MM.1S (cell line): ENCODE data around the gene INPP4A.

Experiments
- CTCF ChIP-seq: fragments of 300-600 bp; sonication (generic); IDR thresholded peaks from 2 replicates; pipeline ENCODE4 v1.5.1; 2016; ENCODE audit warnings: antibody characterized with exemption, low read length, mixed read lengths
- EZH2phosphoT487 ChIP-seq: fragments of 300-600 bp; sonication (generic); IDR thresholded peaks from 2 replicates; pipeline ENCODE4 v1.6.1; 2018; ENCODE audit warnings: antibody characterized with exemption, low read length

GRCh38 chr2:98579926-98580325, 135.3 kb downstream of the INPP4A start:
- TF ChIP-seq CTCF (no peak), EZH2phosphoT487 (no peak)
